Activated naive CD8-positive, alpha-beta T cell treated with anti-CD3 and anti-CD28 coated beads, Interleukin-2, amount 10 ng/mL, durations not matched to agents 7 days and 5 days (primary cell): ENCODE results near the gene GDE1. TPM values are rescaled to one million over a fixed set of nuclear protein-coding genes. Genes with fewer than 3 reads are reported as not detected.

Experiments used
- ATAC-seq: fragments of 150-1000 bp; cut with Tn5 transposase; one replicate; pipeline ENCODE4 v1.10.0; 2021; ENCODE audit warnings: low read depth, moderate library complexity
- POLR2A ChIA-PET: fragments of 350-600 bp; sonication (Branson Sonifier 250); formaldehyde crosslinking; loops from one replicate; lab custom pipeline; 2021; ENCODE audit warnings: antibody characterized with exemption; lab: Charles Lee
- DNase-seq: peaks from one replicate; pipeline ENCODE4 v3.0.0; 2021
- H3K27ac Mint-ChIP-seq: one replicate; pipeline ENCODE4 v1.8.0; 2022; ENCODE audit warnings: mild to moderate bottlenecking, mixed read lengths
- H3K27me3 Mint-ChIP-seq: one replicate; pipeline ENCODE4 v1.8.0; 2022; ENCODE audit warnings: mild to moderate bottlenecking, moderate library complexity, mixed read lengths
- H3K36me3 Mint-ChIP-seq: one replicate; pipeline ENCODE4 v1.8.0; 2021; ENCODE audit warnings: mild to moderate bottlenecking, mixed read lengths
- H3K4me1 Mint-ChIP-seq: one replicate; pipeline ENCODE4 v1.8.0; 2021; ENCODE audit warnings: mixed read lengths
- H3K4me3 Mint-ChIP-seq: one replicate; pipeline ENCODE4 v1.8.0; 2022; ENCODE audit warnings: mild to moderate bottlenecking, moderate library complexity, mixed read lengths
- H3K9me3 Mint-ChIP-seq: one replicate; pipeline ENCODE4 v1.8.0; 2021; ENCODE audit warnings: mixed read lengths
- total RNA-seq, 2 experiments: library from RNA; stranded (reverse); gene quantifications; one replicate each; pipeline ENCODE4 v1.2.3, GENCODE V29; 2021

GDE1 gene
- total RNA-seq, 2 experiments from 2014 or later = 22.0 to 22.6 TPM

GRCh38 chr16:19472482-19472881 lies 49.4 kb downstream of the GDE1 start:
- POLR2A ChIA-PET = no interaction called here
- no peaks in the 10 kb centered on the region for H3K36me3 Mint-ChIP-seq
- no peaks in the 10 kb centered on the region for H3K4me1 Mint-ChIP-seq
- no peak for DNase-seq
- H3K27me3 Mint-ChIP-seq = no peaks in the 10 kb centered on the region
- no peak overlapping the region for H3K27ac Mint-ChIP-seq
- no peak overlapping the region for H3K4me3 Mint-ChIP-seq
- no peak for ATAC-seq
- H3K9me3 Mint-ChIP-seq = no peaks in the 10 kb centered on the region

DNA sequence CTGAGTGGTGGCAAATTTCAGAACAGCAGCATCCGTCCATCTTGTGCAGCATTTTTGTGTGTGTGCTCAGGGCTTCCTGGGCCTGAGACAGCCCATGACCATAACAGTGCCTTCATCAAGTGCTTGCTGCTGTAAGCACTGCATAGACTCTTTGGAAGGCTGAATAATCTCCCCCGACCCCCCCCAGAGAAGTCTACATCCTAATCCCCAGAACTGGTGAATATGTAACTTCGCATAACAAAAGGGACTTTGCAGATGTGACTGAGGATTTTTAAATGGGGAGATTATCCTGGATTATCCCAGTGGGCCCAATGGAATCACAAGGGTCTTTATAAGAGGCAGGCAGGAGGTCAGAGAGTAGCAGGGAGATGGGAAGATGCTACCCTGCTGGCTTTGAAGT lies 53.6 kb downstream of the GDE1 start:
- POLR2A ChIA-PET = no interaction called here
- DNase-seq = no peak
- Mint-ChIP-seq H3K4me3 (no peak overlapping the region), H3K27me3 (peaks cover 4% of the 10 kb centered on the region), H3K36me3 (no peaks in the 10 kb centered on the region), H3K9me3 (peaks cover 1% of the 10 kb centered on the region), H3K27ac (no peak overlapping the region), H3K4me1 (no peaks in the 10 kb centered on the region)
- no peak for ATAC-seq

DNA sequence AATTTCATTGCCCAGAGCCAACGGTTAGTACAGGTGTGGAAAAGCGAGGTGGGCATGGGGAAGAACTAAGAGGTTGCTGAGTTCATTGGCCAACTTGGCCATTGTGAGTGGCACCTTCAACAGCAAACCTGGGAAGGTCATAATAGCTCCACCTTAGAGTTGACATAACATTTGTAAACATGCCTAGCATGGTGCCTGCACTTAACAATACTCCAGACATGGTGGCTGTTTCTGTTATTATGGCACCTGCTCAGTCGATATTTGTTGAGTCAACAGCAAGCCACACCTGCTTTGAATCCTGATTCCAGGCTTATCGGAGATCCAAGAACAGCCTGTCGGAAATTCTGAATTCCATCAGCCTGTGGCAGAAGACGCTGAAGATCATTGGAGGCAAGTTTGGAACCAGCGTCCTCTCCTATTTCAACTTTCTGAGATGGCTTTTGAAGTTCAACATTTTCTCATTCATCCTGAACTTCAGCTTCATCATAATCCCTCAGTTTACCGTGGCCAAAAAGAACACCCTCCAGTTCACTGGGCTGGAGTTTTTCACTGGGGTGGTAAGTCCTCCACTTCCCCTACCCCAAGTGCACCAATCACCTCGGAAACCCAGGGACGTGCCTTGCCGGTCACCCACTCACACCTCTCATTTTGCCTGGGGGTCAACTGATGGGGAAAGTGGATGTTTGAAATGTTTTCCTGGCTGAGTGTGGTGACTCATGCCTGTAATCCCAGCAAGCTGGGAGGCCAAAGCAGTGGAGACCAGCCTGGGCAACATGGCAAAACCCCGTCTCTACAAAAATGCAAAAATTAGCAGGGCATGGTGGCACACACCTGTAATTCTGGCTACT lies 58.2 kb downstream of the GDE1 start:
- no peaks in the 10 kb centered on the region for H3K36me3 Mint-ChIP-seq
- H3K4me1 Mint-ChIP-seq = no peaks in the 10 kb centered on the region
- no peak overlapping the region for H3K27ac Mint-ChIP-seq
- H3K9me3 Mint-ChIP-seq = peaks cover 2% of the 10 kb centered on the region
- POLR2A ChIA-PET = no interaction called here
- DNase-seq (no peak), ATAC-seq (no peak)
- no peak overlapping the region for H3K4me3 Mint-ChIP-seq
- peaks cover 11% of the 10 kb centered on the region for H3K27me3 Mint-ChIP-seq

- no peak for DNase-seq
- H3K36me3 Mint-ChIP-seq = no peaks in the 10 kb centered on the region
- ATAC-seq = no peak
- no peak overlapping the region for H3K27ac Mint-ChIP-seq
- peaks cover 13% of the 10 kb centered on the region for H3K27me3 Mint-ChIP-seq
- POLR2A ChIA-PET = no interaction called here
- no peaks in the 10 kb centered on the region for H3K4me1 Mint-ChIP-seq
- no peak overlapping the region for H3K4me3 Mint-ChIP-seq
- H3K9me3 Mint-ChIP-seq = peaks cover 2% of the 10 kb centered on the region
These were observed 61.5 kb downstream of the GDE1 start for GRCh38 chr16:19460397-19460796.

DNA sequence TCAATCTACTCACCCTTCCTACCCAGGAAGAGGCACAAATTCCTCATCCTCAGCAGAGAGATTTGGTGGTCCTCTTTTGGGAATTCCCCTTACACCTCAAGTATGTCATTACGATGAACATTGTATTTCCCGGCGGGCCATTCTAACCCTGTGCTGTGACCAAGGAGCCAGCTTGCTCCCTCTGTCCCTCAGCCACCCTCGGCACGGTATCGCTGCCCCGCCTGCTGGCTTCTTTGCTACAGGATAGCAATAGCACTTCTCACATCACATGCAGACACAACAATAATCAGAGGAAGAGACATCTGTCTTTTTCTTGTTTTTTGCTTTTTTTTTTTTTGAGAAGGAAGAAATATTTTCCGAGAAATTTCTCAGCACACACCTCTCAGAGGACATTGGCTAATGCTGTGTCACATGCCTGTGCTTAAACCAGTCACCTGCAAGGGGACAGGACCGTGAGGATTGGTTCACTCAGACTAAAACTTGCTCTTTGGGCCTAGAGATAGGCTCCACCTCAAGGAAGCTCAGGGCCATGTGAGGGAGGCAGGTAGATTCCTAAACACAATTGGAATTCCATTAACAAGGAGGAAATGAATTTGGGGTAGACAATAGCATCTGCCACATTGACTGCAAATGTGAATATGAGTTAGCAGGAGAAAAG lies 63.0 kb downstream of the GDE1 start:
- peaks cover 11% of the 10 kb centered on the region for H3K27me3 Mint-ChIP-seq
- POLR2A ChIA-PET = interaction anchor here (0.5 kb wide), 1 partner anchor 404 kb away, joined by 3 read pairs; no protein-coding TSS in a partner anchor
- DNase-seq = no peak
- H3K36me3 Mint-ChIP-seq = no peaks in the 10 kb centered on the region
- H3K27ac Mint-ChIP-seq = no peak overlapping the region
- no peak overlapping the region for H3K4me3 Mint-ChIP-seq
- no peak for ATAC-seq
- H3K4me1 Mint-ChIP-seq = no peaks in the 10 kb centered on the region
- H3K9me3 Mint-ChIP-seq = peaks cover 2% of the 10 kb centered on the region

Other genes with a start within 250 kb of the GDE1 start
- not detected for gene CLEC19A, start 236.4 kb downstream of the GDE1 start, total RNA-seq
- gene TMC5, start 104.2 kb downstream of the GDE1 start, total RNA-seq = not detected
- gene CCP110, start 1.8 kb upstream of the GDE1 start, total RNA-seq = 10 to 100 TPM; 35.2 to 38.1 TPM
- gene VPS35L, start 33.6 kb upstream of the GDE1 start, total RNA-seq = 10 to 100 TPM; 50.2 to 55.6 TPM
- 10 to 100 TPM; 17.4 to 17.9 TPM for gene KNOP1, start 196.1 kb upstream of the GDE1 start, total RNA-seq
- 1 to 10 TPM; 1.6 to 2.1 TPM for gene IQCK, start 196.2 kb upstream of the GDE1 start, total RNA-seq